Neuronal stem cell (in vitro differentiated cells): ENCODE results near the gene DUSP28.

Experiments used
- DNase-seq: peaks from one replicate; pipeline ENCODE4 v3.0.0-alpha.2; 2013; ENCODE audit warnings: low spot score
- H2AFZ ChIP-seq: one replicate; pipeline ENCODE4 v1.6.1; 2013; ENCODE audit warnings: mild to moderate bottlenecking, low read length, inconsistent platforms
- H2AK5ac ChIP-seq: 2 replicates; pipeline ENCODE4 v1.6.1; 2013; ENCODE audit warnings: low read depth, mild to moderate bottlenecking, inconsistent platforms, low read length, moderate library complexity, mixed read lengths
- H2BK120ac ChIP-seq: 2 replicates; pipeline ENCODE4 v1.6.1; 2013; ENCODE audit warnings: low read depth, mild to moderate bottlenecking, inconsistent platforms, low read length, moderate library complexity, mixed read lengths
- H2BK12ac ChIP-seq: one replicate; pipeline ENCODE4 v1.6.1; 2013; ENCODE audit warnings: low read length, inconsistent platforms
- H2BK15ac ChIP-seq: 2 replicates; pipeline ENCODE4 v1.6.1; 2013; ENCODE audit warnings: mild to moderate bottlenecking, low read length, inconsistent platforms, mixed read lengths
- H2BK5ac ChIP-seq: one replicate; pipeline ENCODE4 v1.6.1; 2013; ENCODE audit warnings: inconsistent platforms, mild to moderate bottlenecking, low read length, moderate library complexity
- H3K14ac ChIP-seq: one replicate; pipeline ENCODE4 v1.6.1; 2013; ENCODE audit warnings: low read length, inconsistent platforms
- H3K18ac ChIP-seq: 2 replicates; pipeline ENCODE4 v1.6.1; 2013; ENCODE audit warnings: low read length, inconsistent platforms
- H3K23ac ChIP-seq: 2 replicates; pipeline ENCODE4 v1.6.1; 2013; ENCODE audit warnings: low read depth, mild to moderate bottlenecking, mixed read lengths, low read length, inconsistent platforms; ENCODE audit not compliant: poor library complexity
- H3K27ac ChIP-seq: replicated peaks from 3 replicates; pipeline ENCODE4 v1.5.1; 2013; ENCODE audit warnings: low read length, inconsistent platforms
- H3K27me3 ChIP-seq, 3 experiments: 2 replicates each; pipeline ENCODE4 v1.6.1; 2013; ENCODE audit warnings: low read length in 3 of 3, mild to moderate bottlenecking in 2 of 3, inconsistent platforms in 1 of 3, low read depth in 1 of 3, mixed read lengths in 1 of 3, moderate library complexity in 1 of 3; ENCODE audit not compliant: control insufficient read depth in 3 of 3, insufficient read depth in 3 of 3
- H3K36me3 ChIP-seq, 2 donors: replicated peaks in 1 of 2; 2 replicates each; pipeline ENCODE4 v1.6.1; 2013; ENCODE audit warnings: low read length in 2 of 2; ENCODE audit not compliant: control insufficient read depth in 2 of 2, insufficient read depth in 2 of 2
- H3K4ac ChIP-seq: 2 replicates; pipeline ENCODE4 v1.6.1; 2013; ENCODE audit warnings: inconsistent platforms, mild to moderate bottlenecking, low read length, moderate library complexity
- H3K4me1 ChIP-seq, 2 donors: 1 replicate in 1 of 2; 2 replicates in 1 of 2; pipeline ENCODE4 v1.6.1; 2013; ENCODE audit warnings: low read length in 2 of 2, low read depth in 1 of 2; ENCODE audit not compliant: control insufficient read depth in 2 of 2, insufficient read depth in 1 of 2
- H3K4me2 ChIP-seq: one replicate; pipeline ENCODE4 v1.6.1; 2013; ENCODE audit warnings: mild to moderate bottlenecking, low read length, inconsistent platforms; ENCODE audit not compliant: insufficient read depth, poor library complexity, severe bottlenecking
- H3K4me3 ChIP-seq, 2 donors: 2 replicates each; pipeline ENCODE4 v1.5.1; 2013; ENCODE audit warnings: low read length in 2 of 2, mild to moderate bottlenecking in 2 of 2, inconsistent platforms in 1 of 2, moderate library complexity in 1 of 2
- H3K79me1 ChIP-seq: one replicate; pipeline ENCODE4 v1.6.1; 2013; ENCODE audit warnings: low read depth, mild to moderate bottlenecking, inconsistent platforms, low read length, moderate library complexity
- H3K9ac ChIP-seq: one replicate; pipeline ENCODE4 v1.6.1; 2013; ENCODE audit warnings: mild to moderate bottlenecking, low read depth, low read length, inconsistent platforms; ENCODE audit not compliant: poor library complexity
- H3K9me3 ChIP-seq, 2 donors: replicated peaks in 1 of 2; 2 replicates each; pipeline versions ENCODE3 to v1.6.1; 2013; ENCODE audit warnings: low read length in 2 of 2, mild to moderate bottlenecking in 2 of 2, inconsistent platforms in 1 of 2, low read depth in 1 of 2, mixed read lengths in 1 of 2, moderate library complexity in 1 of 2; ENCODE audit not compliant: control insufficient read depth in 2 of 2, insufficient read depth in 1 of 2
- H4K8ac ChIP-seq: one replicate; pipeline ENCODE4 v1.6.1; 2013; ENCODE audit warnings: low read depth, mild to moderate bottlenecking, inconsistent platforms, low read length, moderate library complexity
- H4K91ac ChIP-seq: one replicate; pipeline ENCODE4 v1.6.1; 2013; ENCODE audit warnings: low read length, low read depth, mild to moderate bottlenecking, inconsistent platforms; ENCODE audit not compliant: poor library complexity
- WGBS, 2 donors: extraction: QIAGEN DNeasy Blood & Tissue Kit; methylation state at CpG; one replicate each; pipeline ENCODE4 v1.1.7; 2013; ENCODE audit warnings: missing lambda C conversion rate in 2 of 2, mixed read lengths in 1 of 2; ENCODE audit not compliant: insufficient read length in 2 of 2, insufficient replicate concordance in 1 of 2; ENCODE audit errors: extremely low coverage in 2 of 2; 5-methylcytosine and 5-hydroxymethylcytosine counted together

Gene DUSP28

GRCh38 chr2:240601061-240601830, 41.1 kb downstream of the DUSP28 start:
- WGBS, 2 donors, result no CpG with 5 or more reads among the region's 20 CpGs
- Histone ChIP-seq H3K27ac (no peak overlapping the region), H3K23ac (peak overlapping the region; percentile 31)

GRCh38 chr2:240601831-240602160, 41.6 kb downstream of the DUSP28 start:
- H3K18ac ChIP-seq, result peak overlapping the region; percentile 13
- H2BK12ac ChIP-seq, result no peak overlapping the region
- no peak overlapping the region for H2BK5ac ChIP-seq
- no peak overlapping the region for H4K91ac ChIP-seq
- H3K14ac ChIP-seq, result no peak overlapping the region
- no peak overlapping the region for H3K9ac ChIP-seq
- H3K36me3 ChIP-seq, result peaks cover 16 to 21% of the 10 kb centered on the region in 2 donors
- no peak overlapping the region for H3K4me3 ChIP-seq
- no peak overlapping the region for H3K4me2 ChIP-seq
- H2BK15ac ChIP-seq, result no peak overlapping the region
- no peaks in the 10 kb centered on the region for H3K4me1 ChIP-seq
- WGBS, 2 donors, result no CpG with 5 or more reads among the region's 11 CpGs
- no peak for DNase-seq
- H3K79me1 ChIP-seq, result peaks cover 7% of the 10 kb centered on the region
- H4K8ac ChIP-seq, result no peak overlapping the region
- no peaks in the 10 kb centered on the region for H3K9me3 ChIP-seq
- no peak overlapping the region for H2BK120ac ChIP-seq
- H3K27ac ChIP-seq, result no peak overlapping the region
- H2AK5ac ChIP-seq, result no peak overlapping the region
- no peak overlapping the region for H2AFZ ChIP-seq
- no peaks in the 10 kb centered on the region for H3K27me3 ChIP-seq
- no peak overlapping the region for H3K4ac ChIP-seq
- H3K23ac ChIP-seq, result no peak overlapping the region

More at GRCh38 chr2:240601061-240601830, 41.1 kb downstream of the DUSP28 start:
- Histone ChIP-seq H2BK15ac (no peak overlapping the region), H3K9me3 (no peaks in the 10 kb centered on the region), H3K27me3 (no peaks in the 10 kb centered on the region), H3K4me2 (no peak overlapping the region), H2BK120ac (no peak overlapping the region), H3K4me1 (no peaks in the 10 kb centered on the region), H3K79me1 (peaks cover 7% of the 10 kb centered on the region), H3K14ac (no peak overlapping the region), H2AFZ (no peak overlapping the region), H3K18ac (peak overlapping the region; percentile 13), H2AK5ac (no peak overlapping the region), H2BK5ac (no peak overlapping the region), H2BK12ac (no peak overlapping the region), H3K4ac (no peak overlapping the region), H3K9ac (no peak overlapping the region), H3K4me3 (no peak overlapping the region), H4K8ac (no peak overlapping the region), H3K36me3 (peaks cover 18 to 26% of the 10 kb centered on the region in 2 donors), H4K91ac (no peak overlapping the region)
- no peak for DNase-seq

DNA sequence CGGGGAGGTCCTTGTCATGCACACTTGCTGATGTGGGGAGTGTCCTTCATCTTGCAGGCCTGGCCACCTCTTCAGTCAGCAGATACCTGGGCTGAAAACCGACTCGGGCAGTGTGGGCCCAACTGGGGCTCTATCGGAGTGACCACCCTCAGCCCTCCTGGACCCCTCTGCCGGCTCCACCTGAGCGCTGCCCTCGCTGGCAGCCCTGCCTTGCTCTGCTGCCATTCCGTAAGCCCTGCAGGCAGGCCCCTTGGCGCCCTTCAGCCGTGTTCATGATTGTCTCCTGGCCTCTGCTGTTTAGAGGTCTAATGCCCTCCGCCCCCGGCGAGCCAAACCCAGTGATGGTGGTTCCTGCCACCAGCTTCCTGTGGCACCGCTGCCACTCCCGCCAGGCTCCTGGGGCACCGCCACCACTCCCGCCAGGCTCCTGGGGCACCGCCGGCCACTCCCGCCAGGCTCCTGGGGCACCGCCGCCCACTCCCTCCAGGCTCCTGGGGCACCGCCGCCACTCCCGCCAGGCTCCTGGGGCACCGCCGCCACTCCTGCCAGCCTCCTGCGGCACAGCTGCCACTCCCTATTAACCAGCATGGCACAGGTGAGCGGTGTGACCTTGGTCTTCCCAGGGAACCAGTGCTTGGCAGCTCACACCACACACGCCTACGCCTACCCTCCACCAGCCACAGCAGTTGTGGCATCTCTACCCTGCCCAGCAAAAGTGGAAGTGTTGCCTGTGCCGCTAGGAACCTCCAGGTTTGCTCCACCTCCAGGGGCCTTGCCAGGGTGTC, 42.3 kb downstream of the DUSP28 start:
- Histone ChIP-seq H3K9ac (no peak overlapping the region), H2BK120ac (no peak overlapping the region)
- no CpG with 5 or more reads among the region's 32 CpGs for WGBS, 2 donors

More for the DNA sequence above, 42.3 kb downstream of the DUSP28 start:
- Histone ChIP-seq H3K4ac (no peak overlapping the region), H2BK12ac (no peak overlapping the region), H4K91ac (no peak overlapping the region), H2BK15ac (no peak overlapping the region), H3K36me3 (peaks cover 15 to 16% of the 10 kb centered on the region in 2 donors), H3K79me1 (peaks cover 4% of the 10 kb centered on the region), H2BK5ac (no peak overlapping the region), H3K27ac (no peak overlapping the region), H3K4me2 (no peak overlapping the region), H3K4me3 (no peak overlapping the region), H3K18ac (no peak overlapping the region), H2AK5ac (no peak overlapping the region), H2AFZ (no peak overlapping the region), H3K9me3 (no peaks in the 10 kb centered on the region), H4K8ac (peak overlapping the region; percentile 65), H3K23ac (peak overlapping the region; percentile 31), H3K27me3 (no peaks in the 10 kb centered on the region), H3K4me1 (no peaks in the 10 kb centered on the region), H3K14ac (no peak overlapping the region)
- DNase-seq, result no peak
